Sigmoid colon (tissue), 4 donors: ENCODE data around the gene INSRR.

Experiments
- EP300 ChIP-seq, 4 donors: sonication (generic); formaldehyde crosslinking; IDR thresholded peaks; one replicate each; pipeline ENCODE4 v1.6.1; 2017; ENCODE audit warnings: antibody characterized with exemption in 4 of 4
- TF ChIP-seq, protein P1 (sequence below), 4 experiments: fragments of 450-650 bp in 3 of 4; fragments of 200-600 bp in 1 of 4; IDR thresholded peaks; one replicate each; pipeline ENCODE4 v1.5.1; 2016 to 2019; ENCODE audit warnings: antibody characterized with exemption in 4 of 4, mild to moderate bottlenecking in 3 of 4, moderate library complexity in 2 of 4

DNA sequence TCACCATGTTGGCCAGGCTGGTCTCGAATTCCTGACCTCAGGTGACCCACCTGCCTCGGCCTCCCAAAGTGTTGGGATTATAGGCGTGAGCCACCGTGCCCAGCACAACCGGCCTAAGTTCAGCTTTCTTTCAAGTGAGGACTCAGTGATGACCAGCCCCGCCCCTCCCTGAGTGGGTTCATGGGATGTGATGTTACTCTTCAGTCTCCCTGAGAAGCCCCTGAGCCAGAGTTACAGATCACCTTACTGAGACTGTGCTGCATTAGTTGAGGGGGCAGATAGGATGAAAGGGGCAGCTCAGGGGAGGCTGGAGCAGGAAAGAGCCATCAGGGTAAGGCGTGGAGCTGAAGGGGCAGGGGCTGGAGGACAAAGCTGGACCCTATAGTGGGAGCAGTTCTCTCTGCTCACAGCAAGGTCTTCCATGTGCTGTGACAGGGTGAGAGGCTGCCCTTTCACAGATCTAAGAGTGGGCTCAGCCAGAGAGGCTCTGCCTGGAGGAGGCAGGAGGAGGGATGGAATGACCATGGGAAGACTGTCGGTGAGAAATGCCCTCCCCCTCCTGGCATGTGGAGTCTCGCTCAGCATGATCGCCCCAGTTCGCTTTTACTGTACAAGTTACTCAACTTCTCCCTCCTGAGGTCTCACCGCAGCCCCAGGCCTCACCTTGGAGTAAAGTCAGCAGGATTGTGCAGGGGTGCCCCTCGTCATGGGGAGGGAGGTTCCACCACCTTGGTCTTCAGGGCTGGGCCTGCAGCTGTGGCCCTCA, 55.6 kb downstream of the INSRR start:
- TF ChIP-seq, protein P1, sequence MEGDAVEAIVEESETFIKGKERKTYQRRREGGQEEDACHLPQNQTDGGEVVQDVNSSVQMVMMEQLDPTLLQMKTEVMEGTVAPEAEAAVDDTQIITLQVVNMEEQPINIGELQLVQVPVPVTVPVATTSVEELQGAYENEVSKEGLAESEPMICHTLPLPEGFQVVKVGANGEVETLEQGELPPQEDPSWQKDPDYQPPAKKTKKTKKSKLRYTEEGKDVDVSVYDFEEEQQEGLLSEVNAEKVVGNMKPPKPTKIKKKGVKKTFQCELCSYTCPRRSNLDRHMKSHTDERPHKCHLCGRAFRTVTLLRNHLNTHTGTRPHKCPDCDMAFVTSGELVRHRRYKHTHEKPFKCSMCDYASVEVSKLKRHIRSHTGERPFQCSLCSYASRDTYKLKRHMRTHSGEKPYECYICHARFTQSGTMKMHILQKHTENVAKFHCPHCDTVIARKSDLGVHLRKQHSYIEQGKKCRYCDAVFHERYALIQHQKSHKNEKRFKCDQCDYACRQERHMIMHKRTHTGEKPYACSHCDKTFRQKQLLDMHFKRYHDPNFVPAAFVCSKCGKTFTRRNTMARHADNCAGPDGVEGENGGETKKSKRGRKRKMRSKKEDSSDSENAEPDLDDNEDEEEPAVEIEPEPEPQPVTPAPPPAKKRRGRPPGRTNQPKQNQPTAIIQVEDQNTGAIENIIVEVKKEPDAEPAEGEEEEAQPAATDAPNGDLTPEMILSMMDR (IDR thresholded peaks at IDR 0.05): no peak
- no peak for TF ChIP-seq EP300 (IDR thresholded peaks at IDR 0.05)
